ENCODE measurements around the gene LSG1. TPM values are rescaled to one million over a fixed set of nuclear protein-coding genes. Genes with fewer than 3 reads are reported as not detected.

LSG1 gene
- total and polyA plus RNA-seq, 2 of the 13 experiments (the other 11 are each of a cell fraction or from before 2014, with no cell fraction given): 21.4 to 32.1 TPM

DNA sequence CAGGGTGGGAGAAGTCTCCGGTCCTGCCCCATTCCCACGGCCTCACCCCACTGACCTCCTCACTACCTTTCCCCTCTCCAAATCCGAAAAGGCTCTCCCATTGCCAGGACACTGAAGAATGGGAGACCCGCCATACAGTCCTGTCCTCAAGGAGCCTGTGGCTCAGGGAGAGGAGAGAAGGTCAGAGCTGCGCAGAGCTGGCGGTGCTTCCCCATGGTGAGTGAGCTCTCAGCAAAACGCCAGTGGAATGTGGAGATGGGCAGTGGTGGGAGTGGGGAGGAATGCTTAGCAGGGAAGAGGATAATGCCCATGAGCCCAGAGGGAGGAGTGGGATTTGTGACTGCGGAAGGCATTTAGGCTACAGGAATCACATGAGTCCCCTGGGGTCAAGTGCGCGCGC, 33.8 kb upstream of the LSG1 start (continued):
- TF ChIP-seq, protein P1, sequence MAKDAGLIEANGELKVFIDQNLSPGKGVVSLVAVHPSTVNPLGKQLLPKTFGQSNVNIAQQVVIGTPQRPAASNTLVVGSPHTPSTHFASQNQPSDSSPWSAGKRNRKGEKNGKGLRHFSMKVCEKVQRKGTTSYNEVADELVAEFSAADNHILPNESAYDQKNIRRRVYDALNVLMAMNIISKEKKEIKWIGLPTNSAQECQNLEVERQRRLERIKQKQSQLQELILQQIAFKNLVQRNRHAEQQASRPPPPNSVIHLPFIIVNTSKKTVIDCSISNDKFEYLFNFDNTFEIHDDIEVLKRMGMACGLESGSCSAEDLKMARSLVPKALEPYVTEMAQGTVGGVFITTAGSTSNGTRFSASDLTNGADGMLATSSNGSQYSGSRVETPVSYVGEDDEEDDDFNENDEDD (CRISPR knock-in tag; IDR thresholded peaks at IDR 0.05; ENCODE audit: borderline replicate concordance): no peak
- TF ChIP-seq, protein P2, sequence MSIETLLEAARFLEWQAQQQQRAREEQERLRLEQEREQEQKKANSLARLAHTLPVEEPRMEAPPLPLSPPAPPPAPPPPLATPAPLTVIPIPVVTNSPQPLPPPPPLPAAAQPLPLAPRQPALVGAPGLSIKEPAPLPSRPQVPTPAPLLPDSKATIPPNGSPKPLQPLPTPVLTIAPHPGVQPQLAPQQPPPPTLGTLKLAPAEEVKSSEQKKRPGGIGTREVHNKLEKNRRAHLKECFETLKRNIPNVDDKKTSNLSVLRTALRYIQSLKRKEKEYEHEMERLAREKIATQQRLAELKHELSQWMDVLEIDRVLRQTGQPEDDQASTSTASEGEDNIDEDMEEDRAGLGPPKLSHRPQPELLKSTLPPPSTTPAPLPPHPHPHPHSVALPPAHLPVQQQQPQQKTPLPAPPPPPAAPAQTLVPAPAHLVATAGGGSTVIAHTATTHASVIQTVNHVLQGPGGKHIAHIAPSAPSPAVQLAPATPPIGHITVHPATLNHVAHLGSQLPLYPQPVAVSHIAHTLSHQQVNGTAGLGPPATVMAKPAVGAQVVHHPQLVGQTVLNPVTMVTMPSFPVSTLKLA (IDR thresholded peaks at IDR 0.05): no peak
- TF ChIP-seq ZNF713 (CRISPR knock-in tag; IDR thresholded peaks at IDR 0.05): no peak
- TF ChIP-seq ZMAT3 (CRISPR knock-in tag; conservative IDR thresholded peaks at IDR 0.05): no peak

- no peak overlapping the region for H3K9ac ChIP-seq (ENCODE audit: insufficient read depth, low read depth, low read length)
- no peak overlapping the region for H3K27ac ChIP-seq (ENCODE audit: extremely low read length, insufficient read depth, low read length)
- no peak for DNase-seq (ENCODE audit: low spot score)
- H3K27me3 ChIP-seq (ENCODE audit: control insufficient read depth in 1 of 2, insufficient read depth in 2 of 2, low read length in 2 of 2): peaks cover 0 to 13% of the 10 kb centered on the region in 2 experiments; a peak in 4 of 5 replicates
- no peaks in the 10 kb centered on the region for H3K79me2 ChIP-seq (ENCODE audit: insufficient read depth, low read length)
- H2AFZ ChIP-seq (ENCODE audit: low read length): no peak overlapping the region
- H3K4me3 ChIP-seq (replicated peaks in 1 of 3; ENCODE audit: insufficient read depth in 1 of 3, low read depth in 2 of 3, low read length in 3 of 3): no peak overlapping the region
- ATAC-seq: no peak
- no peaks in the 10 kb centered on the region for H4K20me1 ChIP-seq (ENCODE audit: insufficient read depth, low read length)
- CTCF ChIA-PET (ENCODE audit: low intra/inter-chr PET ratio, low total read pairs): no interaction called here
- H3K4me2 ChIP-seq (ENCODE audit: low read depth, low read length): no peak overlapping the region
- in situ Hi-C loops (cut with HindIII; ENCODE audit: extremely low pct_ligation_motif_present, low pct_unique_long_range_greater_than_20kb) (no loop called here), intact Hi-C loops (cut with micrococcal nuclease; ENCODE audit: unreplicated experiment) (no loop called here)
- H3K36me3 ChIP-seq (replicated peaks in 1 of 2; ENCODE audit: control insufficient read depth in 1 of 2, insufficient read depth in 2 of 2, low read length in 2 of 2): no peaks in the 10 kb centered on the region
- POLR2A ChIA-PET: no interaction called here
- H3K4me1 ChIP-seq (ENCODE audit: insufficient read depth, low read length): peaks cover 9% of the 10 kb centered on the region; the same call in 1 of the 2 replicates
- FAIRE-seq: no peak
- 33% methylated on average over 8 of the region's 8 CpGs for WGBS (ENCODE audit: low lambda C conversion rate)
- BruUV-seq (replicated peaks): no TSS peak
- H3K9me3 ChIP-seq (ENCODE audit: low read length): no peaks in the 10 kb centered on the region
- TF ChIP-seq MZF1 (CRISPR knock-in tag; IDR thresholded peaks at IDR 0.05; ENCODE audit: borderline replicate concordance) (no peak), ATRX (CRISPR knock-in tag; IDR thresholded peaks at IDR 0.05; ENCODE audit: borderline replicate concordance) (no peak), GZF1 (CRISPR knock-in tag; IDR thresholded peaks at IDR 0.05) (no peak), ZNF496 (CRISPR knock-in tag; IDR thresholded peaks at IDR 0.05; ENCODE audit: insufficient replicate concordance) (no peak), ZNF138 (CRISPR knock-in tag; IDR thresholded peaks at IDR 0.05; ENCODE audit: low read depth) (no peak), MIXL1 (CRISPR knock-in tag; IDR thresholded peaks at IDR 0.05) (no peak), ZNF263 (CRISPR knock-in tag; IDR thresholded peaks at IDR 0.05) (no peak), RXRB (CRISPR knock-in tag; IDR thresholded peaks at IDR 0.05; ENCODE audit: borderline replicate concordance) (no peak), HOMEZ (CRISPR knock-in tag; IDR thresholded peaks at IDR 0.05; ENCODE audit: low read depth) (no peak), TFAP4 (IDR thresholded peaks at IDR 0.05; ENCODE audit: borderline replicate concordance, low read depth) (no peak)
- TF ChIP-seq, protein P3, sequence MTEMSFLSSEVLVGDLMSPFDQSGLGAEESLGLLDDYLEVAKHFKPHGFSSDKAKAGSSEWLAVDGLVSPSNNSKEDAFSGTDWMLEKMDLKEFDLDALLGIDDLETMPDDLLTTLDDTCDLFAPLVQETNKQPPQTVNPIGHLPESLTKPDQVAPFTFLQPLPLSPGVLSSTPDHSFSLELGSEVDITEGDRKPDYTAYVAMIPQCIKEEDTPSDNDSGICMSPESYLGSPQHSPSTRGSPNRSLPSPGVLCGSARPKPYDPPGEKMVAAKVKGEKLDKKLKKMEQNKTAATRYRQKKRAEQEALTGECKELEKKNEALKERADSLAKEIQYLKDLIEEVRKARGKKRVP (CRISPR knock-in tag; IDR thresholded peaks at IDR 0.05): no peak
- TF ChIP-seq, protein P4, sequence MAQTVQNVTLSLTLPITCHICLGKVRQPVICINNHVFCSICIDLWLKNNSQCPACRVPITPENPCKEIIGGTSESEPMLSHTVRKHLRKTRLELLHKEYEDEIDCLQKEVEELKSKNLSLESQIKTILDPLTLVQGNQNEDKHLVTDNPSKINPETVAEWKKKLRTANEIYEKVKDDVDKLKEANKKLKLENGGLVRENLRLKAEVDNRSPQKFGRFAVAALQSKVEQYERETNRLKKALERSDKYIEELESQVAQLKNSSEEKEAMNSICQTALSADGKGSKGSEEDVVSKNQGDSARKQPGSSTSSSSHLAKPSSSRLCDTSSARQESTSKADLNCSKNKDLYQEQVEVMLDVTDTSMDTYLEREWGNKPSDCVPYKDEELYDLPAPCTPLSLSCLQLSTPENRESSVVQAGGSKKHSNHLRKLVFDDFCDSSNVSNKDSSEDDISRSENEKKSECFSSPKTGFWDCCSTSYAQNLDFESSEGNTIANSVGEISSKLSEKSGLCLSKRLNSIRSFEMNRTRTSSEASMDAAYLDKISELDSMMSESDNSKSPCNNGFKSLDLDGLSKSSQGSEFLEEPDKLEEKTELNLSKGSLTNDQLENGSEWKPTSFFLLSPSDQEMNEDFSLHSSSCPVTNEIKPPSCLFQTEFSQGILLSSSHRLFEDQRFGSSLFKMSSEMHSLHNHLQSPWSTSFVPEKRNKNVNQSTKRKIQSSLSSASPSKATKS (CRISPR knock-in tag; IDR thresholded peaks at IDR 0.05): no peak
Measured at GRCh38 chr3:194705227-194705626, 33.2 kb upstream of the LSG1 start.

Data from HepG2 (cell line).